CD4-positive, alpha-beta T cell treated with Interleukin-6 at 100 ng/mL for 8 hours (primary cell): ENCODE results near the gene DEFB114.

Source experiments
- DNase-seq: peaks from one replicate; pipeline ENCODE4 v3.0.0-alpha.2; 2020; ENCODE audit warnings: mixed read lengths, low spot score

DEFB114 gene

DNA sequence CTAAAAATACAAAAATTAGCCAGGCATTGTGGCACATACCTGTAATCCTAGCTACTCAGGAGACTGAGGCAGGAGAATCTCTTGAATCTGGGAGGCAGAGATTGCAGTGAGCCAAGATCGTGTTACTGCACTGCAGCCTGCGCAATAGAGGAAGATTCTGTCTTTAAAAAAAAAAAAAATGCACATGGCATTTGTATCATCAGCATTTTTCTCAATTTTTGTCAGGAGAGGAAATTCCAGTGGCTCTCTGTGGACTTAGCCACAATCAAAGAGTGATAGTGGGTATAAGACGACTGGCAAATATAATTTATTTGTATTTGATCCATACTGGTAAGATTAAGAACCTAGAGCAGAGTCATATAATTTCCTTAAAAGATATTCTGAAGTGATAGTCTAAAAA lies 28.6 kb downstream of the DEFB114 start:
- DNase-seq: no peak

DNA sequence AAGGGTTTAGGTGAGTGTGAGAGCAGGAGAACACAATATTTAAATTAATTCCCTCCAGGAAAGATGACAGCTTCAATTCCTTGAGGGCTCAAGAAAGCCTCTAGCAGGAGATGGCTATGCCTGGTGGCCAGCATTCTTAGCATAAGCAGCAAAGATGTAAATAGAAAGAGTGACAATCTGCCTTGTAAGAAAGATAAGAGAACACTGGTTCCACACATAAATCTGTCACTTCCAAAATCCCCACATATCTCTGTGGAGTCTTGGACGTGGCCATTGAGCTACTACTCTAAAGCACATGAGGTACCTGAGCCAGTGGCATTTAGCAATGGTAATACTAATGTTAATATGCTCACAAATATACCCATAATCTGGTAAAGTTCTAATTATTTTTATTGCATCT lies 29.2 kb downstream of the DEFB114 start:
- no peak for DNase-seq

DNA sequence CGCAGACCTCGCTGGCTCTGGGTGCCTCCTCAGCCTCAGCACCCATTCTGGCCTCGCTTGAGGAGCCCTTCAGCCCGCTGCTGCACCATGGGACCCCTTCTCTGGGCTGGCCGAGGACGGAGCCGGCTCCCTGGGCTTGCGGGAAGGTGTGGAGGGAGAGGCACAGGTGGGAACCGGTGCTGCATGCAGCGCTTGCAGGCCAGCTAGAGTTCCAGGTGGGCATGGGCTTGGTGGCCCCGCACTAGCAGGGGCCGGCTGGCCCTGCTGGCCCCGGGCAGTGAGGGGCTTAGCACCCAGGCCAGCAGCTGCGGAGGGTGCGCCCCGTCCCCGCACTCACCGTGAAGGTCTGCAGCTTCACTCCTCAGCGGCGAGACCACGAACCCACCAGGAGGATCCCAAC lies 30.4 kb downstream of the DEFB114 start:
- DNase-seq: no peak

DNA sequence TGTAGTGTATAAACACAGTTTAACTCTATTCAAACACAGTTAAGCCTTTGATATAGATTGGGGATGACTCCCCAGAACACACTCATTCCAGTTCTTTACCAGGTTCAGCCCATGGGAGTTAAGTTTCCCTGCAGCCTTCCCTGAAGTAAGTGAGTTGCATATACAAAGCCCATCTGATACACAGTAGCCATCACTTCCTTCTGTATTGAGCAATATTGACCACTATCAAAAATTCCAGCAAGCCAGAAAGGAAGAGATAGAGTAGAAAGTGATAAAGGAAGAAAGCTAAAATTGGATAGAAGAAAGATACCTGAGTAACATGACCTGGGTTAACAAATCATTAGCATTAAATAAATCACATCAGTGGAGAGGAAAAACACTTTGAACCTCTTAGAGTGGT lies 34.6 kb downstream of the DEFB114 start:
- no peak for DNase-seq

DNA sequence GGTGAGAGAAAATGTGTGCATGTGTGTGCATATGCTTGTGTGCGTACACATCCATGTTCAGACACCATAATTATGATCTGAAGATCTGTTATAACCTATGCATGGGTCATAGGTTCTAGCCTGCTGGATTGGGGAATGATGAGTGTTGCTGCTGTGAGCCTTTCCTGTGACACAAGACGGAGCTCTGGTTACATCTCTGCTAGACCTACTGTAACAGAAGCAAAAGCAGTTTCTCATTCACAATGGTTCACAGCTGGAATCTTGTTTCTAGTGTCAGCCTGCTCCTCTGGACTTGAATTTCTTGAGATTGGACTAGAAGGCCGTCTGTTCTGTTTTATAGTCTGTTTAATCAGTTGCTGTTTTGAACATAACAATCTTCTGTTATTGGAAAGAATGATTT lies 40.1 kb downstream of the DEFB114 start:
- no peak for DNase-seq

DNA sequence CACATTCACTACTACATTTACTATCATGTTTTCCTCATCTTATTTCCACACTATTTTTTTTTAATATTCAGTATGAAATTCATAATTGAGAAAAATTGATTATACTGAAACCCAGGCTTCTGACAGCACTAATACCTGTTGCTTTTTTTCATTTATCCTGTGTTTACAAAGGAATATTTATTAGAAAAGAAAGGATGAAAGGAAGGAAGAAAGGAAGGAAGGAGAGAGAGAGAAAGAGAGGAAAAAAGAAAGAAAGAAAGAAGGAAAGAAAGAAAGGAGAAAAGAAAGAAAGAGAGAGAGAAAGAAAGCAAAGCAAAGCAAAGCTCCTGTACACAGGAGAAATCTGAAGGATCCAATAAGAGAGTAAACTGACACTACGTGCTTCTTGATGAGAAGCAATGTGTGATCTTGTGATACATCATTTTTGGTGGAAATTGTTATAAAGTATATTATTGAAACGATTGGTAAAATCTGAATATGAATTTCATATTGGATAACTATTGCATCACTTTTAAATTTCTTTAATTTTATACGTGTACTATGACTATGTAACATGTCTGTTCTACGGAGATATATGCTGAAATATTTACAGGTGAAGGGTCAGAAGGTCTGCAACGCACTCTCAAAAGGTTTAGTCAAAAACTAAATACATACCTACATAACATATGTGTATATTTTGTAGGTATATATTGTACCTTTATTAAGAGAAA lies 43.9 kb downstream of the DEFB114 start:
- no peak for DNase-seq

DNA sequence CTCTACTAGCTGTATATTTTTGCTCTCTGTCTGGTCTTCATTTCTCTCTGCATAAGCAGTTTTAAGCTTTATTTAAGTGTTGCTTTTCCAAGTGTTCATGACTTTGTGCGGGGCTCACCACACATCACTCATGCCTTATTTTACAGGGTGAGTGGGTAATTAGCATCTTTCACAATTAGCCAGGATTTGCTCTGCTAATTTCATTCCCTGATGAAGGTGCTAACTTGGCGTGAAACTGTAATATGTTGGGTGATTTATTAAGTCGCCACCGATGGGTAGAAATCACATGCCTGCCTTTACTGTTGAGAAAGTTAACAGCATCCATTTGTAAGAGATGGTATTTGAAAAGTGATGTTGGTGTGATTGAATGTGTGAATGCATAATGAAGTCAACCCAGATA lies 44.7 kb downstream of the DEFB114 start:
- DNase-seq: no peak

DNA sequence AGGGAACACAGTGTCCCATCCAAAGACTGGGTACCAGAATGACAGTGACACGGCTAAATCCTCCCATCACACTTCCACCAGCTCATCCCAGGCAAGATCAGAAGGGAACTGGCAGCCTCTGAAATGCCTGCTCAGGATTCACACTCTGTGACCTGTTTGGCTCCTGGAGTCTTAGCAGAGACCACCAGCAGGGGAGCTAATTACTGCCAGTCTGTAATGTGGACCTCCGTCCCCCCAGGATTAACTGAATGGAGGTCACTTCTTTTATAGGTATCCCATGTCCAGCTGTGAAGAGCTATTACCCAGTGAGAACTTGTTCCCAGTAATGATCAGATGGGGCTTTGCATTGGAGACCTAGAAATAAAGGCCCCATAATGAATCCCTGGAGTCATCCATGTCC lies 45.2 kb downstream of the DEFB114 start:
- DNase-seq: no peak

DNA sequence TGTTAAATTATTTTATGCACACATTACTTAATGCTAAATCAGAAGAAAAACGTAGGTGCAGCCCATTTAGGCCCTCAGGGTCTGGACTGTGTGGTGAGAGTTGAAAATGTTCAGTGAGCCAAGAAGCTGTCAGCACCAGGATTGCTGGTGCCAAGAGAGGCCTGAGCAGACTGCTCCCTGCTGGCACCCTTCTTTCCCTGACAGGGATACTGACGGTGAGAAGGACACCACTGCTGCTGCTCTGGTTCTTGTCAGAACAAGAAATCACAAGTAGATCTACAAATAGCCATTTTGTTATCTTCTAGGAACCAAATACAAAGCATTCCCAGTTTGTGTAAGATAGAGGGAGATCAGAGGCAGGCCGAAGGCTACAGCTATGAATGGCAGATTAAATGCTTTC lies 48.9 kb downstream of the DEFB114 start:
- no peak for DNase-seq

DNA sequence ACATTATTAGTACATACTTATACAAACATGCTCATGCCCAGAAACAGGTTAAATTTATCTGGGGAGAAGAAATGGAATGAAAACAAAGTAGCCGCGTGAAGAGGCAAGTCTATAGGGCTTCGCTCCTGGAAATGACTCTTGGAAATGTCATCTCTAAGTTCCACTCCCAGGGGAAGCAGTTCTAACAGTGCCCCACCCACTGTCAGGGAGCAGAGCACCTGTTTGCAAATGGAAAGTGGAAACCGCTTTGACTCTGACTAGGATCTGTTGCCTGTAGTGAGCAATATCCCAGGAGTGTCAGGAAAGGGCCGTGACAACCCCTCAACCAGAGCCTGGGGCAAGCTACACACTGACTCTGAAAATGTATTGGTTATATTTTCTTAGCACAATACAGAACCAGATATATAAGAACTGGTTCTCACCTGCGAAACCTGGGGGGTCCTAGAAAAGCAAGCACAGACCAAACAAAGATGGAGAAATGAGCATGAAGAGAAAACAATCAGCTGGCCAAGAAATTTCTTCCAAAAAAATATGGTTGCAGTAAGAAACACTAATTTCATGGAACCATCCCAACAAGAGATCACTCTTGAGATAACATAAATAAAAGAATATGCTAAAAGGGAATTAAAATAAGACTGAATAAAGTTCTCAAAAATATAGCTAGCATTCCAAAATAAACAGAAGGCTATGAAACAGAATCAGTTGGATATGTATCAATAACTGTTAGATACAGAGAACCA lies 50.2 kb downstream of the DEFB114 start:
- DNase-seq: no peak

DNA sequence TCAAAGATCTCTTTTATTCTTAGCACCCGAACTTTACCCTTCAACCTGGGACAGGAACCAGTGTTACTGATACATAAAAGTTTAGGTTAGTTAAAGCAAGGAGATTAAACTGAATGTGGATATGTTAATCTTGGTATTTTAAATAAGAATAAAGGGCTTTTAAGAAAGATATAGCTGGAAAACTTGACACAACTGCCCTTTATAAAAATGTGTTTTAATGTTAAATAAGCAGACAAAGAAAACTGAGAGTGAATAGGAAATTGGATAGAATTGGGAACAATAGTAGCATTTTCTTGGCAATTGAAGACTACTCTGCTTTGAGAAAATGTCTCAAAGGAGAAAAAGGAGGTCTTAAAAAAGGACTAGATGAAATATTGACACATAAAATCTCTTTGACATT lies 51.8 kb downstream of the DEFB114 start:
- no peak for DNase-seq

DNA sequence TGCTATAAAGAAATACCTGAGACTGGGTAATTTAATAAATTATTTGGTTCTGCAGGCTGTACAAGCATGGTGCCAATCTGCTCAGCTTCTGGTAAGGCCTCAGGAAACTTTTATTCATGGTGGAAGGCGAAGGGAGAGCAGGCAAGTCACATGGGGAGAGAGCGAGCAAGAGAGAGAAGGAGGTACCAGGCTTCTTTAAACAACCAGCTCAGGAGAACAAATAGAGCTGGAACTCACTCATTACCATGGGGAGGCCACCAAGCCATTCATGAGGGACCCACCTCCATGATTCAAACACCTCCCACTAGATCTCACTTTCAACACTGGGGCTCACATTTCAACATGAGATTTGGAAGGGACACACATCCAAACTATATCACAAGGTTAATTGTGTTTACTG lies 52.7 kb downstream of the DEFB114 start:
- no peak for DNase-seq
